HFFc6 (cell line): ENCODE results near the gene GSG1L. TPM values are rescaled to one million over a fixed set of nuclear protein-coding genes. Genes with fewer than 3 reads are reported as not detected.

Source experiments
- DNase-seq: peaks from one replicate; pipeline ENCODE4 v3.0.0-alpha.2; 2018
- H3K27ac Mint-ChIP-seq: 2 replicates; pipeline ENCODE4 v1.8.0; 2020; ENCODE audit warnings: mild to moderate bottlenecking, mixed read lengths
- H3K27me3 Mint-ChIP-seq: 2 replicates; pipeline ENCODE4 v1.8.0; 2021; ENCODE audit warnings: mild to moderate bottlenecking, moderate library complexity, mixed read lengths; ENCODE audit not compliant: insufficient read depth
- H3K36me3 Mint-ChIP-seq: 2 replicates; pipeline ENCODE4 v1.8.0; 2021; ENCODE audit warnings: low read depth, mixed read lengths
- H3K4me1 Mint-ChIP-seq: 2 replicates; pipeline ENCODE4 v1.8.0; 2020; ENCODE audit warnings: low read depth, mixed read lengths
- H3K4me3 Mint-ChIP-seq: 2 replicates; pipeline ENCODE4 v1.8.0; 2020; ENCODE audit warnings: mild to moderate bottlenecking, moderate library complexity, mixed read lengths
- H3K9me3 Mint-ChIP-seq: 2 replicates; pipeline ENCODE4 v1.8.0; 2020; ENCODE audit warnings: mild to moderate bottlenecking, mixed read lengths
- total RNA-seq, 6 experiments: library from RNA; stranded (reverse); fragmentation: NEBNext Ultra II Directional; extraction: Animal tissue kit (Norgen Biotek cat#: 25700); gene quantifications; 2 replicates in 1 of 6; 3 replicates in 5 of 6; pipeline ENCODE4 v1.2.3, GENCODE V29; 2021
- TF ChIP-seq, protein P1 (sequence below): fragments of 200-600 bp; sonication (generic); IDR thresholded peaks from 2 replicates; pipeline ENCODE4 v1.5.0; 2021; ENCODE audit warnings: antibody characterized with exemption, mild to moderate bottlenecking

Gene GSG1L
- total RNA-seq, 6 experiments from 2014 or later = not detected

DNA sequence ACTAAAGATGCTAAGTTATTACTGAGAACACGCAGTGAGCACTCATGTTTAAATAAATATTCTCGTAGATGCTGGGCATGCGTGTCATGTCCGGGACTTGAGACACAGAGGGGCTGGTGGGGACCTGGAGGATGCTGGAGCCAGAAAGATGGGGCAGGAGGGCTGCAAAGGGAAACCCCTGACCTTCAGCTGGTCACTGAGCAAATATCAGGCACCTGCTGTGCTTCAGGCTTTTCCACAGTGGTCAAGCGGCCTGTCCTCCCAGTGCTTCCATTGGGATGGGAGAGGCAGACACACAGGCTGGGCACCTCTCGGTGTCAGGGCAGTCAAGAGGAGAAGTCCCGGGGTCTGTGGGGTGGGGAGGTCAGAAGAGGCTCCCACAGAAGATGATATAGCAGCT is 211.4 kb downstream of the GSG1L start:
- Mint-ChIP-seq H3K27ac (no peak overlapping the region), H3K9me3 (no peaks in the 10 kb centered on the region), H3K4me3 (no peak overlapping the region), H3K27me3 (peaks cover 35% of the 10 kb centered on the region), H3K4me1 (peaks cover 6% of the 10 kb centered on the region), H3K36me3 (no peaks in the 10 kb centered on the region)
- DNase-seq = no peak
- TF ChIP-seq, protein P1, sequence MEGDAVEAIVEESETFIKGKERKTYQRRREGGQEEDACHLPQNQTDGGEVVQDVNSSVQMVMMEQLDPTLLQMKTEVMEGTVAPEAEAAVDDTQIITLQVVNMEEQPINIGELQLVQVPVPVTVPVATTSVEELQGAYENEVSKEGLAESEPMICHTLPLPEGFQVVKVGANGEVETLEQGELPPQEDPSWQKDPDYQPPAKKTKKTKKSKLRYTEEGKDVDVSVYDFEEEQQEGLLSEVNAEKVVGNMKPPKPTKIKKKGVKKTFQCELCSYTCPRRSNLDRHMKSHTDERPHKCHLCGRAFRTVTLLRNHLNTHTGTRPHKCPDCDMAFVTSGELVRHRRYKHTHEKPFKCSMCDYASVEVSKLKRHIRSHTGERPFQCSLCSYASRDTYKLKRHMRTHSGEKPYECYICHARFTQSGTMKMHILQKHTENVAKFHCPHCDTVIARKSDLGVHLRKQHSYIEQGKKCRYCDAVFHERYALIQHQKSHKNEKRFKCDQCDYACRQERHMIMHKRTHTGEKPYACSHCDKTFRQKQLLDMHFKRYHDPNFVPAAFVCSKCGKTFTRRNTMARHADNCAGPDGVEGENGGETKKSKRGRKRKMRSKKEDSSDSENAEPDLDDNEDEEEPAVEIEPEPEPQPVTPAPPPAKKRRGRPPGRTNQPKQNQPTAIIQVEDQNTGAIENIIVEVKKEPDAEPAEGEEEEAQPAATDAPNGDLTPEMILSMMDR = no peak

DNA sequence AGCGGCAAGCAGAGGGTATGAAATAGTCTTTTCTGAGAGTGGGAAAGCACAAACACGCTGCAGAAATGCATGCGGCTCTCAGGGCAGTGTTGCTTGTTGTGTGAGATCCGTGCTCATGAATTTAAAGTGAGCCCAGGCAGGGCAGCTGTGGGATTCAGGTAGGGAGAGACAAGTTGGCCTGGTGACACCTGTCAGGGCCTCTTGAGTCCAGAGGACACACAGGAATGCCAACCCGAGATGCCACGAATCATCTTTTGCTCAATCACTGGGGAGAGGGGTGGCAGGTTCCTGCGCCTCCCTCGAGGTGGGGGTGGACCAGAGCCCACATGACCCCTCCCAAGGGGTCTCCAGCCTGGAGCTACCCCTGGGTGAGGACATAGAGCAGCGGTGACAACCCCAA is 211.9 kb downstream of the GSG1L start:
- TF ChIP-seq, protein P1 = no peak
- H3K36me3 Mint-ChIP-seq = no peaks in the 10 kb centered on the region
- H3K9me3 Mint-ChIP-seq = no peaks in the 10 kb centered on the region
- no peak overlapping the region for H3K4me3 Mint-ChIP-seq
- H3K27ac Mint-ChIP-seq = no peak overlapping the region
- peaks cover 9% of the 10 kb centered on the region for H3K4me1 Mint-ChIP-seq
- H3K27me3 Mint-ChIP-seq = peaks cover 32% of the 10 kb centered on the region
- no peak for DNase-seq

DNA sequence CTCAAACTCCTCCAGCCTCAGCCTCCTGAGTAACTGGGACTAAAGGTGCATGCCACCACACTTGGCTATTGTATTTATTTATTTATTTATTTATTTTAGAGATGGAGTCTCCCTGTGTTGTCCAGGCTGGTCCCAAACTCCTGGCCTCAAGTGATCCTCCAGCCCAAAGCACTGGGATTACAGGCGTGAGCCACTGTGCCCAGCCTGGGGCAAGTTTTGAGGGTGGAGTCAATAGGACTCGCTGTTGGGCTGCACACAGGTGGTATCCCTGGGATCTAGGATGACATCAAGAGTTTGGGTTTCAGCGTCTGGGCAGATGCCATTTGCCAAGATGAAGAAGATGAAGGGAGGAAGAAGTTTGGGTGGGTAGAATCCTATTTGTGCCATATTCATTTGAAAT is 213.9 kb downstream of the GSG1L start:
- no peak overlapping the region for H3K27ac Mint-ChIP-seq
- TF ChIP-seq, protein P1 = no peak
- DNase-seq = no peak
- no peaks in the 10 kb centered on the region for H3K36me3 Mint-ChIP-seq
- H3K4me3 Mint-ChIP-seq = no peak overlapping the region
- H3K27me3 Mint-ChIP-seq = peaks cover 29% of the 10 kb centered on the region
- peaks cover 9% of the 10 kb centered on the region for H3K4me1 Mint-ChIP-seq
- peaks cover 5% of the 10 kb centered on the region for H3K9me3 Mint-ChIP-seq

DNA sequence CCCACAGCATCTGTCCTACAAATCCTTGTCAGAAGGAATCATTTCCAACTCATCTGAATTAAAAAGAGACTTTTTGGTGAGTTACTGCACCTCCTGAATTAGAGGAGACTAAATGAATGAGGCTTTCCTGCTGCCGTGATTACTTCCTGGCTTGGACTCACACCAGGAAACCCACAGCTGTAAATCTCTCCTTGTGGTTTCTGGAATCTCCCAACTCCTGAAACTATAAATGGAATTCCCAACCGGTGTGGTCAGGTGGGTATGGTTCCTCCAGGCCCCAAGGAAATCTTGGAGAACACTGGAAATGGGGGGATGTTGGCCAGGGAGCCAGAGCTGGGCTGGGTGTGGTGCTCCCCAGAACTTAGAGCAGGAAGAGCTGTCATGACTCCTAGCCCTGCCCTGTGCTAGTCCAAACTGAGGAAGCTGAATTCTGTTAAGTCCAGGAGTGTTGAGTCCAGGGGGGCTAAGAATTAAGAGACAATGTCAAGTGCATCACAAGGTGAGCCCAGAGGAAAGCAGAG is 216.4 kb downstream of the GSG1L start:
- TF ChIP-seq, protein P1 = no peak
- Mint-ChIP-seq H3K36me3 (no peaks in the 10 kb centered on the region), H3K4me1 (peaks cover 9% of the 10 kb centered on the region), H3K27me3 (peaks cover 38% of the 10 kb centered on the region), H3K4me3 (no peak overlapping the region), H3K9me3 (peaks cover 5% of the 10 kb centered on the region), H3K27ac (no peak overlapping the region)
- no peak for DNase-seq

DNA sequence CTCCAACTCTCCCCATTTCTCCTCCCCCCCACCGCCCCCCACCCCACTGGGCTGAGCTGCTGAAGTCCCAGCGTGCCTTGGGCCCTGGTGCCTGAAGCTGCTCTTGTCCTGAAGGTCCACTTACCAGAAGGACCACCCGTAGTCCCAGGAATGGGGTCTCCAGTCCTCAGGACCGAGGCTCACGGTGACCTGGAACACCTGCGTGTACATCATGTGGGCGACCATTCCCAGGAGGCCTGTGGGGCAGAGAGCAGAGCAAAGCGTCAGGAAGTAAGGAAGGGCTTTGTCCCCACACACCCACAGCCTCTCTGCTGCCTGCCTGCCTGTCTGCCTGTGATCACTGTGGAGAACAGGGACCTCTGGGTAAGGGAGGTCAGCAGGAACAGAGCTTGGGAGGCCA is 218.7 kb downstream of the GSG1L start:
- peaks cover 5% of the 10 kb centered on the region for H3K9me3 Mint-ChIP-seq
- no peak overlapping the region for H3K4me3 Mint-ChIP-seq
- peaks cover 32% of the 10 kb centered on the region for H3K27me3 Mint-ChIP-seq
- TF ChIP-seq, protein P1 = no peak
- no peaks in the 10 kb centered on the region for H3K36me3 Mint-ChIP-seq
- H3K27ac Mint-ChIP-seq = no peak overlapping the region
- peaks cover 9% of the 10 kb centered on the region for H3K4me1 Mint-ChIP-seq
- DNase-seq = no peak

DNA sequence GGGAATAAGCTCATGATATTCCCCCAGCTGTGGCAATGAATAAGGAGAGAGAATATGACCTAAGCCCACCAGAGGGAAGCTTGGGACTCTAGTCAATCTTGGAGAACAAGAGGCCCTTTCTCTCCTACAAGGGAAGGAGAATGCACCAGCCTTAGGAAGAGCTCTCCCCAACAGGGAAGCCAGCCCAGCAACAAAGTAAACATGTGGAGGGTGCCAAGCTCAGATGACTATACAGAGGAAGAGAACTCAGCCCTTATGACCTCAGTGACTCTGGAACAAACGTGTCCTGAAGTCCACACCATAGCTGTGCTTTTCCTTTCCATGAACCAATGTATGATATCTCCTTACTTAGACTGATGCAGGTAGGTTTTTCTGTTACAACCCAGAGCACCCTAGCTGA is 219.7 kb downstream of the GSG1L start:
- no peak for DNase-seq
- H3K27me3 Mint-ChIP-seq = peaks cover 30% of the 10 kb centered on the region

More for the DNA sequence above, 219.7 kb downstream of the GSG1L start:
- Mint-ChIP-seq H3K4me3 (no peak overlapping the region), H3K36me3 (no peaks in the 10 kb centered on the region), H3K4me1 (peaks cover 16% of the 10 kb centered on the region), H3K27ac (no peak overlapping the region), H3K9me3 (peaks cover 5% of the 10 kb centered on the region)
- TF ChIP-seq, protein P1 = no peak
